GM23338 (cell line): ENCODE data around the gene AGPS.

ENCODE experiments used
- CREB1 ChIP-seq: fragments of 250-450 bp; sonication (Bioruptor Pico); IDR thresholded peaks from 2 replicates; pipeline ENCODE4 v1.5.0; 2020; ENCODE audit warnings: low read depth, mild to moderate bottlenecking, moderate library complexity
- EZH2 ChIP-seq: fragments of 200-600 bp; sonication (generic); IDR thresholded peaks from one replicate; pipeline ENCODE4 v1.8.0; 2017; ENCODE audit warnings: antibody characterized with exemption, mild to moderate bottlenecking, low read depth; ENCODE audit not compliant: unreplicated experiment
- EZH2phosphoT487 ChIP-seq: fragments of 200-600 bp; sonication (generic); IDR thresholded peaks from one replicate; pipeline ENCODE4 v1.8.1; 2018; ENCODE audit warnings: antibody characterized with exemption; ENCODE audit not compliant: unreplicated experiment
- JUNB ChIP-seq: IDR thresholded peaks from one replicate; pipeline ENCODE4 v1.6.1; 2016; ENCODE audit warnings: antibody characterized with exemption; ENCODE audit not compliant: unreplicated experiment
- TF ChIP-seq, protein P1 (sequence below), 2 experiments: fragments of 200-600 bp in 1 of 2; sonication (generic) in 1 of 2; conservative IDR thresholded peaks; 2 replicates each; pipeline versions ENCODE4 v1.5.1 to v1.6.1; 2016 to 2017; ENCODE audit warnings: antibody characterized with exemption in 2 of 2, low read depth in 2 of 2, mild to moderate bottlenecking in 2 of 2, moderate library complexity in 1 of 2
- TF ChIP-seq, protein P2 (sequence below): fragments of 250-450 bp; sonication (Bioruptor Pico); IDR thresholded peaks from 2 replicates; pipeline ENCODE4 v1.5.0; 2020; ENCODE audit warnings: mild to moderate bottlenecking, moderate library complexity

DNA sequence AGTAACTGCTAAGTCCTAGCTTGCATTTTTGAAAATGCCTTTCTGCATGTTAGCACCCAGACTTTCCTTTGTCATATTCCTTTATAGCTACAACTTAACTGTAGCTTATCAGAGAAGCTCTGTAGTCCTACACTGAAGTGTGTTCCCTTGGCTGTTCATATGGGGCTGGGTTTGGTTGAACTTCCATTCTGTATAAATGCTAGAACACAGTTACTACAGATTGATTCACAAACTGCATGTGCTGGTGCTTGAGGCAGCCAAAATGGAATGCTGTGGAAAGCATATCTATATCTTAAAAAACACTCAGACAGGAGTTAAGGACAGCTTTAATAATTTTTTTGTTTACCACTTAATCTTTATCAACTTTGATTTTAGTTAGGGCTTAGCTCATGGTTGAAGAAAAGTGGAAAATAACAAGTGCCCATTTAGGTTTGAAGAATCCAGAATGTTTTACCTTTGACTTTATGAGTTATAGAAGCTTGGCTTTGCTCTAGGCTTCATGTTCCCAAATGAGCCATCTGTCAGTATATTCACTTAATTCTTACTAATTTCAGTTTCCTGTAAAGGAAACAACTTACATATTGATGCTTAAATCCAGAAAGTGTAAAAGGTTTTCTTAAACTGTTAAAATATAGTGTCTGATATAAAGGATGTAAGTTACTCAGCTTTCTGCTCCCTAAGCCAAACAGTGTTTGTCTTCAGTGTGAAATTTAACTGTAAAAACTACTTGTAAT lies 148.9 kb downstream of the AGPS start:
- TF ChIP-seq, protein P1, sequence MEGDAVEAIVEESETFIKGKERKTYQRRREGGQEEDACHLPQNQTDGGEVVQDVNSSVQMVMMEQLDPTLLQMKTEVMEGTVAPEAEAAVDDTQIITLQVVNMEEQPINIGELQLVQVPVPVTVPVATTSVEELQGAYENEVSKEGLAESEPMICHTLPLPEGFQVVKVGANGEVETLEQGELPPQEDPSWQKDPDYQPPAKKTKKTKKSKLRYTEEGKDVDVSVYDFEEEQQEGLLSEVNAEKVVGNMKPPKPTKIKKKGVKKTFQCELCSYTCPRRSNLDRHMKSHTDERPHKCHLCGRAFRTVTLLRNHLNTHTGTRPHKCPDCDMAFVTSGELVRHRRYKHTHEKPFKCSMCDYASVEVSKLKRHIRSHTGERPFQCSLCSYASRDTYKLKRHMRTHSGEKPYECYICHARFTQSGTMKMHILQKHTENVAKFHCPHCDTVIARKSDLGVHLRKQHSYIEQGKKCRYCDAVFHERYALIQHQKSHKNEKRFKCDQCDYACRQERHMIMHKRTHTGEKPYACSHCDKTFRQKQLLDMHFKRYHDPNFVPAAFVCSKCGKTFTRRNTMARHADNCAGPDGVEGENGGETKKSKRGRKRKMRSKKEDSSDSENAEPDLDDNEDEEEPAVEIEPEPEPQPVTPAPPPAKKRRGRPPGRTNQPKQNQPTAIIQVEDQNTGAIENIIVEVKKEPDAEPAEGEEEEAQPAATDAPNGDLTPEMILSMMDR (conservative IDR thresholded peaks at IDR 0.05; ENCODE audit: low read depth in 2 of 2) = no peak
- no peak for TF ChIP-seq JUNB
- no peak for TF ChIP-seq EZH2
- TF ChIP-seq, protein P2, sequence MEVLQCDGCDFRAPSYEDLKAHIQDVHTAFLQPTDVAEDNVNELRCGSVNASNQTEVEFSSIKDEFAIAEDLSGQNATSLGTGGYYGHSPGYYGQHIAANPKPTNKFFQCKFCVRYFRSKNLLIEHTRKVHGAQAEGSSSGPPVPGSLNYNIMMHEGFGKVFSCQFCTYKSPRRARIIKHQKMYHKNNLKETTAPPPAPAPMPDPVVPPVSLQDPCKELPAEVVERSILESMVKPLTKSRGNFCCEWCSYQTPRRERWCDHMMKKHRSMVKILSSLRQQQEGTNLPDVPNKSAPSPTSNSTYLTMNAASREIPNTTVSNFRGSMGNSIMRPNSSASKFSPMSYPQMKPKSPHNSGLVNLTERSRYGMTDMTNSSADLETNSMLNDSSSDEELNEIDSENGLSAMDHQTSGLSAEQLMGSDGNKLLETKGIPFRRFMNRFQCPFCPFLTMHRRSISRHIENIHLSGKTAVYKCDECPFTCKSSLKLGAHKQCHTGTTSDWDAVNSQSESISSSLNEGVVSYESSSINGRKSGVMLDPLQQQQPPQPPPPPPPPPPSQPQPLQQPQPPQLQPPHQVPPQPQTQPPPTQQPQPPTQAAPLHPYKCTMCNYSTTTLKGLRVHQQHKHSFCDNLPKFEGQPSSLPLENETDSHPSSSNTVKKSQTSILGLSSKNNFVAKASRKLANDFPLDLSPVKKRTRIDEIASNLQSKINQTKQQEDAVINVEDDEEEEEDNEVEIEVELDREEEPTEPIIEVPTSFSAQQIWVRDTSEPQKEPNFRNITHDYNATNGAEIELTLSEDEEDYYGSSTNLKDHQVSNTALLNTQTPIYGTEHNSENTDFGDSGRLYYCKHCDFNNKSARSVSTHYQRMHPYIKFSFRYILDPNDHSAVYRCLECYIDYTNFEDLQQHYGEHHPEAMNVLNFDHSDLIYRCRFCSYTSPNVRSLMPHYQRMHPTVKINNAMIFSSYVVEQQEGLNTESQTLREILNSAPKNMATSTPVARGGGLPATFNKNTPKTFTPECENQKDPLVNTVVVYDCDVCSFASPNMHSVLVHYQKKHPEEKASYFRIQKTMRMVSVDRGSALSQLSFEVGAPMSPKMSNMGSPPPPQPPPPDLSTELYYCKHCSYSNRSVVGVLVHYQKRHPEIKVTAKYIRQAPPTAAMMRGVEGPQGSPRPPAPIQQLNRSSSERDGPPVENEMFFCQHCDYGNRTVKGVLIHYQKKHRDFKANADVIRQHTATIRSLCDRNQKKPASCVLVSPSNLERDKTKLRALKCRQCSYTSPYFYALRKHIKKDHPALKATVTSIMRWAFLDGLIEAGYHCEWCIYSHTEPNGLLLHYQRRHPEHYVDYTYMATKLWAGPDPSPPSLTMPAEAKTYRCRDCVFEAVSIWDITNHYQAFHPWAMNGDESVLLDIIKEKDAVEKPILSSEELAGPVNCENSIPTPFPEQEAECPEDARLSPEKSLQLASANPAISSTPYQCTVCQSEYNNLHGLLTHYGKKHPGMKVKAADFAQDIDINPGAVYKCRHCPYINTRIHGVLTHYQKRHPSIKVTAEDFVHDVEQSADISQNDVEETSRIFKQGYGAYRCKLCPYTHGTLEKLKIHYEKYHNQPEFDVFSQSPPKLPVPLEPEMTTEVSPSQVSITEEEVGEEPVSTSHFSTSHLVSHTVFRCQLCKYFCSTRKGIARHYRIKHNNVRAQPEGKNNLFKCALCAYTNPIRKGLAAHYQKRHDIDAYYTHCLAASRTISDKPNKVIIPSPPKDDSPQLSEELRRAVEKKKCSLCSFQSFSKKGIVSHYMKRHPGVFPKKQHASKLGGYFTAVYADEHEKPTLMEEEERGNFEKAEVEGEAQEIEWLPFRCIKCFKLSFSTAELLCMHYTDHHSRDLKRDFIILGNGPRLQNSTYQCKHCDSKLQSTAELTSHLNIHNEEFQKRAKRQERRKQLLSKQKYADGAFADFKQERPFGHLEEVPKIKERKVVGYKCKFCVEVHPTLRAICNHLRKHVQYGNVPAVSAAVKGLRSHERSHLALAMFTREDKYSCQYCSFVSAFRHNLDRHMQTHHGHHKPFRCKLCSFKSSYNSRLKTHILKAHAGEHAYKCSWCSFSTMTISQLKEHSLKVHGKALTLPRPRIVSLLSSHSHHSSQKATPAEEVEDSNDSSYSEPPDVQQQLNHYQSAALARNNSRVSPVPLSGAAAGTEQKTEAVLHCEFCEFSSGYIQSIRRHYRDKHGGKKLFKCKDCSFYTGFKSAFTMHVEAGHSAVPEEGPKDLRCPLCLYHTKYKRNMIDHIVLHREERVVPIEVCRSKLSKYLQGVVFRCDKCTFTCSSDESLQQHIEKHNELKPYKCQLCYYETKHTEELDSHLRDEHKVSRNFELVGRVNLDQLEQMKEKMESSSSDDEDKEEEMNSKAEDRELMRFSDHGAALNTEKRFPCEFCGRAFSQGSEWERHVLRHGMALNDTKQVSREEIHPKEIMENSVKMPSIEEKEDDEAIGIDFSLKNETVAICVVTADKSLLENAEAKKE (CRISPR knock-in tag) = no peak
- TF ChIP-seq EZH2phosphoT487 = no peak
- TF ChIP-seq CREB1 (CRISPR knock-in tag) = no peak
